AG04449 (cell line): Measurements from ENCODE around the gene TAGLN.

Experiments used
- CTCF ChIA-PET: fragments of 350-600 bp; formaldehyde crosslinking; extraction: SDS; loops from one replicate; lab custom pipeline; 2021; ENCODE audit warnings: antibody characterized with exemption; lab: Yijun Ruan, JAX
- POLR2A ChIA-PET: fragments of 400-600, 350-600 bp; formaldehyde crosslinking; extraction: SDS; loops from one replicate; lab custom pipeline; 2020; ENCODE audit warnings: antibody characterized with exemption, inconsistent platforms; lab: Yijun Ruan, JAX
- DNase-seq: peaks from one replicate; pipeline ENCODE4 v3.0.0-alpha.2; 2010; ENCODE audit warnings: low read depth, low spot score
- H3K4me3 ChIP-seq: 2 replicates; pipeline ENCODE4 v1.5.1; 2011; ENCODE audit warnings: low read depth, mild to moderate bottlenecking, control low read depth, low read length
- CTCF ChIP-seq: IDR thresholded peaks from one replicate; pipeline ENCODE4 v1.5.1; 2011; ENCODE audit warnings: mild to moderate bottlenecking, moderate library complexity, low read length, control low read depth, inconsistent platforms; ENCODE audit not compliant: insufficient read depth; ENCODE audit errors: missing control alignments

The TAGLN gene

GRCh38 chr11:117225553-117226170, 26.5 kb downstream of the TAGLN start:
- no peak overlapping the region for H3K4me3 ChIP-seq
- DNase-seq: no peak
- ChIA-PET CTCF (interaction anchor here (0.8 to 11.4 kb wide), 27 partner anchors 9 to 493 kb away, joined by 3 to 191 read pairs (median 7); partner anchors contain the start of genes APOA5, BACE1, CEP164 and PAFAH1B2), POLR2A (interaction anchor here (0.6 to 1.2 kb wide), 3 partner anchors 14 to 1833 kb away, joined by 3 to 4 read pairs (median 4); no protein-coding TSS in a partner anchor)
- TF ChIP-seq CTCF: no peak

- POLR2A ChIA-PET: interaction anchor here (0.6 to 1.1 kb wide), 3 partner anchors 15 to 27 kb away, joined by 3 read pairs; no protein-coding TSS in a partner anchor
- peak; percentile 66 for TF ChIP-seq CTCF
- peak; percentile 45 for DNase-seq
- CTCF ChIA-PET: interaction anchor here (0.6 to 11.4 kb wide), 51 partner anchors 10 to 597 kb away, joined by 3 to 191 read pairs (median 4); partner anchors contain the start of genes APOA5, BACE1, CEP164 and PAFAH1B2
- H3K4me3 ChIP-seq: no peak overlapping the region
These were observed 27.5 kb downstream of the TAGLN start for GRCh38 chr11:117226388-117227385.

GRCh38 chr11:117228091-117228490, 28.9 kb downstream of the TAGLN start:
- DNase-seq: no peak
- ChIA-PET POLR2A (interaction anchor here (1.2 kb wide), 1 partner anchor 28 kb away, joined by 3 read pairs; no protein-coding TSS in a partner anchor), CTCF (interaction anchor here (1.2 to 11.4 kb wide), 11 partner anchors 11 to 495 kb away, joined by 3 to 191 read pairs (median 6); partner anchors contain the start of genes APOA5, TAGLN and ZPR1)
- H3K4me3 ChIP-seq: no peak overlapping the region
- TF ChIP-seq CTCF: no peak

- DNase-seq: no peak
- ChIA-PET POLR2A (no interaction called here), CTCF (interaction anchor here (0.8 to 11.4 kb wide), 10 partner anchors 9 to 495 kb away, joined by 3 to 191 read pairs (median 4); partner anchors contain the start of genes APOA5 and ZPR1)
- no peak for TF ChIP-seq CTCF
- no peak overlapping the region for H3K4me3 ChIP-seq
These were observed 30.2 kb downstream of the TAGLN start for GRCh38 chr11:117229411-117229810.

- no peak for TF ChIP-seq CTCF
- DNase-seq: no peak
- ChIA-PET POLR2A (no interaction called here), CTCF (interaction anchor here (0.8 to 11.4 kb wide), 9 partner anchors 9 to 495 kb away, joined by 3 to 191 read pairs (median 4); partner anchors contain the start of genes APOA5 and ZPR1)
- no peak overlapping the region; the same call in 1 of the 2 replicates for H3K4me3 ChIP-seq
These were observed 30.7 kb downstream of the TAGLN start for GRCh38 chr11:117229931-117230285.
